Stimulated activated CD4-positive, alpha-beta T cell treated with anti-CD3 and anti-CD28 coated beads, Interleukin-1b, Interleukin-23, amount 100 ng/mL, for 1 hour (primary cell): Measurements from ENCODE around the gene MAP4.

ENCODE experiments used
- DNase-seq, 2 donors: peaks; one replicate each; pipeline ENCODE4 v3.0.0-alpha.2; 2020; ENCODE audit warnings: low read depth in 2 of 2

MAP4 gene

GRCh38 chr3:47961815-47962606 is 54.2 kb downstream of the MAP4 start:
- peak in 1 of 2 donors; percentile 1 for DNase-seq

DNA sequence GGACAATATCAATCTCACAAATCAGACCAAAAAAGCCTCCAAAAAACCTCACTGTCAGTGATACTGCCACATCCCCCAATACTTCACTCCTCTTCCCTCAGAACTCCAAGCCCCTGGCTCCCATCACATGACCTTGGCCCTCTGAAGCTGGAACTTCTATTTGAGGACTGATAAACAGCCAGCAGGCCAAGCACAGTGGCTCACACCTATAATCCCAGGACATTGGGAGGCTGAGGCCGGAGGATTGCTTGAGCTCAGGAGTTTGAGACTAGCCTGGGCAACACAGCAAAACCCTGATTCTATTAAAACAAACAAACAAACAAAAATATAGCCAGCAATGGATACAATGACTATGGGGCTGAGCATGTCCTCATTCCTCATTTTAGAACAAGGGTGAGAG is 55.2 kb downstream of the MAP4 start:
- no peak for DNase-seq

- DNase-seq = no peak
Observed at GRCh38 chr3:47956521-47956920, 59.7 kb downstream of the MAP4 start.

DNA sequence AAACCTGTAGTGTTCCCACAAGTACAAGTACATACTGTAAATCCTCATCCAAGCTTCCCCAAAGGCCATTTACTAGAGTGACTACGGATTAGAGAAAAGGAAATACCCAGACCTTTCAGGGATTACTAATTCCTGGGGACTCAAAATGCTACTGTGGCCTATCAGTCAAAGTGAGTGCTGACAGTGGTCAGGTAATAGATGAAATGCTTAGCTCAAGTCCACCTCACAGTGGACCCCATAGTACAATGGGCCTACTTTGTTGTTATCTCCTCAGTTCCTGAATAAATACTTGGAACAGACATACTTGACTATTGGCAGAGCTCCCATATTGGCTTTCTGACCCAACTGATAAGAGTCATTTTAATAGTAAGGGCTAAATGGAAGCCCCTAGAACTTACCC is 61.6 kb downstream of the MAP4 start:
- no peak for DNase-seq

GRCh38 chr3:47950453-47951169 is 65.6 kb downstream of the MAP4 start:
- DNase-seq = no peak

- no peak for DNase-seq
Observed at GRCh38 chr3:47949979-47950378, 66.2 kb downstream of the MAP4 start.

DNA sequence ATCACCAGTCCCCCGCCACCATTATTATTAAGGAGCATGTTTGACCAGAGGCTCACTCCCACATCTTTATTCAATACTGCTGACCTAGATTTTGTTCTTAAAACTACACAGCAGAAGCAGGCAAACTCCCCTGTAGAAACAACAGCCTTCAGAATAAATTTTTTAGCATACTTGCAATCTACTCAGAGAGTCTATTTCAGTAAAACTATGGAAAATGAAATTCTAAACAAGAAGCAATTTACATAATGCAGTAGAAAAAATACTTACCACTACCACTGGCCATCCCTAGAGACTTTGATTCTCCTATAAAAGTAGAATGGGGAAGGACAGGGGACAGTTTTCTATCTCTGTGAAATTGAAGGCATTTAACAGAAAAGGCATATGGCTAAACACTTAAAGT is 76.0 kb downstream of the MAP4 start:
- DNase-seq = no peak

DNA sequence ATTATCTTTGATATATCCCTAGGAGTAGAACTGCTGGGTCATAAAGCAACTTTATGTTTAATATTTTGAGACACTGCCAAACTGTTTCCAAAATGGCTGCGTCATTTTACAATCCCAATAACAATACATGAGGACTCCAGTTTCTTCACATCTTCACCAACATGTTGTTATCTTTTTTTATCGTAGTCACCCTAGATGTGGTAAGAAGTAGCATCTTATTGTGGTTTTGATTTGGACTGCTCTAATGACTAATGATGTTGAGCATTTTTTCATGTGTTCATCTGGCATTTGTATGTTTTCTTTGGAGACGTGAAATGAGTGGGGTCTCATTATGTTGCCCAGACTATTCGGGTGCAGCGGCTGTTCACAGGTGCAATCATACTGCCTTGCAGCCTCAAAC is 83.8 kb downstream of the MAP4 start:
- no peak for DNase-seq

GRCh38 chr3:47930979-47931378 is 85.2 kb downstream of the MAP4 start:
- DNase-seq = no peak

DNA sequence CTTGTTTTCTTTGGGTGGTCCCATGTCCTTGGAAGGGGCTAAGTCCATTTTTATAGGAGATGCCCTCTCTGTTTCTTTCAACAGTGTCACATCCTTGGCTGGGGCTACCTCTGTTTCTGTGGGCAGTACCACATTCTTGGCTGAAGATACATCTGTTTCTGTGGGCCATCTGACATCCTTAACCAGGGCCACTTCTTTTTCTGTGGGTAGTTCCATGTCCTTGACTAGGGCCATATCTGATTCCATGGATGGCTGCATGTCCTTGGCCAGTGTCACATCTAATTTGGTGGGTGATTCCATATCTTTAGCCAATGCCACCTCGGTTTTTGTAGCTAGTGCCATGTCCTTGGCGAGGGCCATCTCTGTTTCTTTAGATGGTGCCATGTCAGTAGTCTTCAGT is 99.5 kb downstream of the MAP4 start:
- DNase-seq = no peak

GRCh38 chr3:47916201-47916600 is 100.0 kb downstream of the MAP4 start:
- no peak for DNase-seq

GRCh38 chr3:47912006-47912504 is 104.2 kb downstream of the MAP4 start:
- no peak for DNase-seq

GRCh38 chr3:47910777-47911440 is 105.3 kb downstream of the MAP4 start:
- DNase-seq = no peak

DNA sequence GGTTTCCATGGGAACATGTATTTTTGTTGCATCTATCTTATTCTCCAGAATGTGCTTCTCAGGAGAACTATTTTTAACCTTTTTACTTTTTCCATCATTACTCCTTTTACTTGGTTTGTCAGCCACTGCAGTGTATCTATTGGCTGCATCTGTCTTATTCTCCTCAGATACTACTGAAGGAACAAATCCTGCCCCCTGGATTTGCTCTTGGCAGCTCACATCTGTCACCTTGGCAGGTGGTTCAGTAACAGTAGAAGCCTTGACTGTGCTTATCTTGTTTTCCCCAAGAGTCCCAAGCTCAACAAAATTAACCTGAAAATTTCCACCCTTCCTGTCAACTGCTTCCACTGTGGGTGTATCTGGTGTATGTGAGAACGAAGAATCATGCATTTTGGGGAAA is 106.0 kb downstream of the MAP4 start:
- no peak for DNase-seq

GRCh38 chr3:47909607-47910006 is 106.6 kb downstream of the MAP4 start:
- no peak for DNase-seq

- DNase-seq = no peak
Observed at GRCh38 chr3:47908744-47909143, 107.5 kb downstream of the MAP4 start.

- no peak for DNase-seq
Observed at GRCh38 chr3:47907784-47908183, 108.4 kb downstream of the MAP4 start.

GRCh38 chr3:47902746-47903145 is 113.5 kb downstream of the MAP4 start:
- DNase-seq = no peak

DNA sequence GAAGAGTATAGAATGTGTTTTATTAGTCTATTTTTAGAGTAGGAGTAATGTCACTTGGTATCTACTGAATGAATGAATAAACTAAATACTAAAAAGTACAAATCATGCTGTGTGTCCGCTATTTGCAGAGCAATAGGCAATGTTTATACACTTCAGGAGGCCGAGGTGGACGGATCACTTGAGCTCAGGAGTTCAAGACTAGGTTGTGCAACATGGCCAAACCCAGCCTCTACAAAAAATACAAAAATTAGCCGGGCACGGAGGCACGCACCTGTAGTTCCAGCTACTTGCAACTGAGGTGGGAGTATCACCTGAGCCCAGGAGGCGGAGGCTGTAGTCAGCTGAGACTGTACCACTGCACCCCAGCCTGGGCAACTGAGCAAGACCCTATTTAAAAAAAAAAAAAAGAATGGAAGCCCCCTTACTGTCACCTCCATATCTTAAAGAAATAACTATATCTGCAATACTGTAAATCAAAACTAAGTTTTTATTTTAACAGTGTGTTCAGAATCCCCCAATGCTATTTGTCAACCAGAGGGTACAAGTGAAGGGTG is 114.9 kb downstream of the MAP4 start:
- DNase-seq = no peak

- DNase-seq = no peak
Observed at GRCh38 chr3:47899495-47900108, 116.6 kb downstream of the MAP4 start.

- no peak for DNase-seq
Observed at GRCh38 chr3:47897954-47898353, 118.3 kb downstream of the MAP4 start.

DNA sequence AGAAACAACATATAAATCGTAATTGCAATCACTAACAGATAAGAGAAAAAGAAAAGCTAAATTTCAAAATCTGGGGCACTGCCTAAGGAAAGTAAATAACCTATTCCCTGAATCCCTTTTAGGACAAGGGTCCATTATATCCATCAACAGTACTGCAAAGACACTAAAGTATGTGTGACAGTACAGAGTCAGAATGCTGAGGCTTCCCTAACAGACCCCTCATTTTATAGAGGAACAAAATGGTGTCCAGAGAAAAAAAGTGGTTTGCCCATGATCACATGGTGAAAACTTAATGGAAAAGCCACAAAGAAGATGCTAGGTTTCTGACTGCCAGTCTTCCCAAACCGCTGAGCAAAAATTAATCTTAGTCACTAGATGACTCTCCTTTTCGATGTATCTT is 119.5 kb downstream of the MAP4 start:
- DNase-seq = no peak
